DMS153 (cell line): ENCODE results near the gene LOXHD1.

Source experiments
- DNase-seq: peaks from one replicate; lab custom pipeline; 2025; lab: John Stamatoyannopoulos, UW

LOXHD1 gene

DNA sequence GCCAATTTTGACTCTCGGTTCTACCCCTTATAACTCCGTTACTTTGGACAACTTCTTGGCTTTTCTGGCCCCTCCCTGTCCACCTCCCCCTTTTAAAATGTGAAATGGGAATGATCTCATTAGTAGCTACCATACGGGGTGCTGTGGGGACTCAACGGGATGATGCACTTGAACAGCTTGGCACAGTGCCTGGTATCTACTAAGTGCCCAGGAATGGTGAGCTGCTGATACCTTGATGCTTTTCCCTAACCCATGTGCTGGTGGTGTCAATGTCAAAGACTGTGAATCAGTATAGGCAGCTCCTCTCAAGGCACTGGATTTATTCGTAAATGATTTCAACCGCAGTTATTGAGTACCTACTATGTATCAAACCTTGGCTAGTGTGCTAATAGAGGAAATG lies 204.2 kb downstream of the LOXHD1 start:
- DNase-seq: no peak

DNA sequence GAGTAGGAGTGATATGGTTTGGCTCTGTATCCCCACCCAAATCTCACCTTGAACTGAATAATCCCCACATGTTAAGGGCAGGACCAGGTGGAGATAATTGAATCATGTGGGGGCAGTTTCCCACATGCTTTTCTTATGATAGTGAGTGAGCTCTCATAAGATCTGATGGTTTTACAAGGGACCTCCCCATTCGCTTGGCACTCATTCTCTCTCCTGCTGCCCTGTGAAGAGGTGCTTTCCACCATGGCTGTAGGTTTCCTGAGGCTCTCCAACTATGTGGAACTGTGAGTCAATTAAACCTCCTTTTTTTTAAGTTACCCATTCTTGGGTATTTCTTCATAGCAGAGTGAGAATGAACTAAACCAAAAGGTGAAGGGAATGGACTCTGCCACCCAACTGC lies 207.5 kb downstream of the LOXHD1 start:
- DNase-seq: no peak

DNA sequence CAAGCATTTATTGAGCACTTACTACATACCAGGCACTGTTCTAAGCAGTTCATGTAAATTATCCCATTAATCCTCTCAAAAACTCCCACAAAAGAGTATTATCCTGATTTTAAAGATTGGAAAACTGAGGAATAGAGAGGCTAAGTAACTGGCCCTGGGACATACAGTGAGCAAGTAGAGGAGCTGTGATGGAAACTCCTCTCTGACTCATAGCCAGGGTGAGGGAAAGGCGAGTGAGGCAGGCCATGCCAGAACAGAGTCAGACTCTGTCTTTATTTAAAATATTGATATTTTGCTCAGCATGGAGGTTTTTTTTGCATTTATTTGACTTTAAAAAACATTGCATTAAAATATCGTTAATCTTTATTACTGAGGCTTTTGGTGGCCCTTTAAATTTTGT lies 208.0 kb downstream of the LOXHD1 start:
- DNase-seq: no peak

DNA sequence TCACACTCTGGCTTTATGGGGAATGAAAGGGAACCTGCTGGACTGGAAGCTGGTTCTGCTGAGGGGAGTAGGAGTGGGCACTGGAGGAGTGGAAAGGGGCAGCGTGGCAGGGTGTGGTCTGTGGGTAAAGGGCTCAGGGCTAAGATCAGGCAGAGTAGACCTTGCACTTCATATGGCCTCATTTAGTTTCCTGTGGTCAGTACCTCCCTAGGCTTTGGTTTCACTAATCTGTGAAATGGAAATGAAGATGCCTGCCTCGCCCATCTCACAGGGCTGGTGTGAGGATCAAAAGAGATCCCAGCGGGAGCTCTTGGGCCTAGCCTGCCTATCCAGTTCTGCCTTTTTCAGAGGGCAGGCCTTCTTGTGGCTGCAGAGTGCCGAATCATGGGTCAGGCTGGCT lies 208.7 kb downstream of the LOXHD1 start:
- no peak for DNase-seq

DNA sequence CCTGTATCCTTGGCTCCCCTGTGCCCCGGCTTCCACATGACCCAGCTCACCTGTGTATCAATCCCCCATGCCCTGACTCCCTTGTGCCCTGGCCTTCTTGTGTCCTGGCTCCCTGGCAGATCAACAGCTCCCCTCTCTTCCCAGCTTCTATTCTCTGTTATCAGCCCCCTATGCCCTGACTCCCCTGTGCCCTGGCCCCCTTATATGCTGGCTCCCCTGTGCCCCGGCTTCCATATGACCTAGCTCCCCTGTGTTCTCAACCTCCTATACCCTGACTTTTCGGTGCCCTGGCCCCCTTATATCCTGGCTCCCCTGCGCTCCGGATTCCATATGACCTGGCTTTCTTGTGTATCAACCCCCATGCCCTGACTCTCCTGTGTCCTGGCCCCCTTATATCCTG lies 209.2 kb downstream of the LOXHD1 start:
- DNase-seq: no peak

DNA sequence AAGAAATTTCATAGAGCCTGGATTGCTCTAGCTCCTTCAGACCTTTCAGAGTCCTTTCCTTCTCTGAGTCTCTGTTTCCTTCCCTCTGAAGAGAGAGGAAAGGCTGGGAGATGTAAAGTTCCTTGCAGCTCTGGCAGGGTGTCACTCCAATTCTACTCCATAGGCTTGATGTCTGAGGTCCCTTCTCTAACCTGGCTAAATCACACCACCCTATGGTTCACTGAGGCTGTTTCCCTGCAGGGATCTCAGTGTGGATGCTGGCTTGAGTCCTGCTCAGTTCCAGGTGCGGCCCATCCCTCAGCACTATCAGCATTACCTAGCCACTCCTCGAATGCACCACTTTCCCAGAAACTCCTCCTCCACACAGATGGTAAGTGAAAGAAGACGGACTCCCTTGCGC lies 209.7 kb downstream of the LOXHD1 start:
- DNase-seq: no peak

DNA sequence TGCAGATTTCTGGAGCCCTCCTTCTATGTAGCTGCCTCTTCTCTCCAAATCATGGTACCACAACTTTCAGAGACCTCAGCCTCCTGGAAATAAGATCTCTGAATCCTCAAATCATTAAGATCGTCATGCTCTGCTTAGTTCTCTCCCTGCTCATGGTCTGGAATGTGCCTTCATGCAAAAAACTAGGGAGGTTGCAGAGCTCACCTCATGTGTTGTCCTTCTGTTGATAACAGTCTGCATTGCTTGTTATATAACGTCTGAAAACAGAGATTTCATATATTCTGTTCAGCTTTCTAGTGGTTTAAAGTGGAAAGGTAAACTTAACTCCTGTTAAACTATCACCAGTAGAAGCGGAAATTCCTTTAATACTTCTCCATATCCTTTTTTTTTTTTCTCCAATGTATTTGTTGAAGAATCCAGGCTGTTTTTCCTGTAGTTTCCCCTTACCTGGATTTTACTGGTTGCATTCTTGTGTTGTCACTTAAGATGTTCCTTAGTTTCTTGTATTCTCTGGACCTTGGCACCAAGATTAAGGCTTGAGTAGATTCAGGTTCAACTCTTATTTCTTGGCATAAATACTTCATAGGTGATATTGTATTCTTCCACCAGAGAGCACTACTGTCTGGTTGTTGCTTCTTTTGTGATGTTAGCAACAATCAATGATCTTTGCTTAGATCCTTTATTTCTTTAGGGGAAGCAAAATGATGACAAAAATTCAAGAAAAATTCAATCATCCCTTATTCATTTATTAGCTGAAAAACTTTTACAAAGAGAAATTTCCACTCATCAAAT lies 211.3 kb downstream of the LOXHD1 start:
- DNase-seq: no peak

DNA sequence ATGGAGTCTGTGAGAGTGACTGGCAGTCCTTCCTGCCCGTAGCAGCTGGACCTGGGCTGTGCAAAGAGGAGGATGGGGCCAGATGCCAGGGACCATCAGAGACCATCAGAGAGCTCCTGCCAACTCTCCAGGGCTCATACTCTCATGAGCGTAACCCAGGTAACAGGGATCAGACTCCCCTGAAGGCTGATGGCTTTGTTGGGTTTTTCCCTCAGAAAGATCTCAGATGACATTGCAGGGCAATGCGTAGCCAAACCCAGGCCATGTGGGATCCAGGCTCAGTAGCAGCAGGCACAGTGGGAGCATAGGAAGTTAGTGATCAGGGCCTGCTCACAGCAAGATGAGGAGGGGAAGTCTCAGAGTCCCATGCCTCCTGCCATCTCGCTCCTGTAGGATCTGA lies 218.0 kb downstream of the LOXHD1 start:
- no peak for DNase-seq

DNA sequence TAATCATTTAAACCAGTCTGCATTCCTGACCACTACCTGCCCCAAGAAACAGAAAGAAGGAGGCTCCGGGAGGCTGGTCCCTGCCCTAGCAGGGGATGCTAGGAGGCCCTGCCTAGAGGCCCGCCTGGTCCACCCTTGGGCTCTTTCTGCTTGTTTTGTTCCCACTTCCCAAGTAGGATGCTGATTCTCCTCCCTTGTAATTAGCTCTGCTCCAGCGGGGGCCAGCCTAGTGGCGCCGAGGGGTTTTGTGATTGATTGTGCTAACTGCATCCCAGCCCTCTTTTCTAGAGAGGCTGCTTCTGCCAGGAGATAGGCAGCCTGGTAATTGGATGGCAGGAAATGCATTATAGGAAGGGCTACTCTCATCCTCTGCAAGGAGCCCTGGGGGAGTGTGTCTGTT lies 220.0 kb downstream of the LOXHD1 start:
- no peak for DNase-seq

DNA sequence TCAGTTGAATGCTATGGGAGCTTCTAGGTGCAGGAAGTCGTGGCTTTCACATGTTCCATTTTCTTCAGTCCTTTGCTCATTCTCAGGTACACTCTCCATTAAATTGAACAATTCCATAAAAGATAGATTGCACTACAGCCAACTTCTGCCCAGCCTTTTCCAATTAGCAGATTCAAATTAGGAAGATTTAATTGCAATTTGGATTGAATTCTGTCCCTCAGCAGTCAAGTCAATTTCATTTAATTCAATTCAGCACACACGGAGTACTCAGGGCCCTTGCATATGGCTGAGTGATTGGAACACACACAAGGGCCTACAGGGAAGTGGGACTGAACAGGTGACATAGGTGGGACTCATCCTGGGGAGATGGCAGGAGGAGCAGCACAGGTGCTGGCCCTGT lies 220.4 kb downstream of the LOXHD1 start:
- DNase-seq: no peak

DNA sequence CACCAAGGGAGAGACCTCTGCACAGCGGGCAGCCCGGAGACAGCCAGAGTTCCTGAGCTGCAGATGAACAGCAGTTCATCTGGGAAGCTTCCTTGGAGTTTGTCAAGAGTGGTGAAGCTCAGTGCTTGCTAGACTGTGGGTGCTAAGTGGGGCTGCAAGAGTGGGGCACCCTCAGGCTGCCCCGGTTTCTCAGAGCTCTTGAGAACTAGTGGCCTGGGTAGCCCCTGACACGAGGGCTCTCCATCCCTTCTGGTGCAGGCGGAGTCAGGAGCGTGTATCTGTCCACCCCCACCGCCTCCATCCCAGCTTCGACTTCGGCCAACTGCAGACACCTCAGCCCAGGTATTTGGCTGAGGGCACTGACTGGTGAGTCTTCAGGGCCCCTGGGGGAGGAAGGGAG lies 222.0 kb downstream of the LOXHD1 start:
- DNase-seq: no peak

DNA sequence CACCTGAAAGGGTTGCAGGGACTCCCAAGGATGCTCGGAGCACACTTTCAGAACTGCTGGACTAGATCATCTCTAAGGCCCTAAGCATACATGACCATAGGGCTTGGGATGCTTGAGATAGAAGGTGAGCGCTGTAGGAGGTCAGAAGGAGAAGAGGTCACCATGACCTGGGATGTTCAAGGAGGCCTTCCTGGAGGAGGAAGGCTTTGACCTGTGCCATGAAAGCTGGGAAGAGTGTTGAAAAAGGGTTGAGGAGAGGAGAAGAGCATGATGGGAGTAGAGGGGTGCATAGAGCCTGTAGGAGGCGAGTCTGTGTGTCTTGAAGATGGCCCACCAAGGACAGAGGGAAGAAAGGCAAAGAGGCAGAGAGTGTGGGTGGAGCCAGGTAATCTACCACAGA lies 222.4 kb downstream of the LOXHD1 start:
- no peak for DNase-seq

DNA sequence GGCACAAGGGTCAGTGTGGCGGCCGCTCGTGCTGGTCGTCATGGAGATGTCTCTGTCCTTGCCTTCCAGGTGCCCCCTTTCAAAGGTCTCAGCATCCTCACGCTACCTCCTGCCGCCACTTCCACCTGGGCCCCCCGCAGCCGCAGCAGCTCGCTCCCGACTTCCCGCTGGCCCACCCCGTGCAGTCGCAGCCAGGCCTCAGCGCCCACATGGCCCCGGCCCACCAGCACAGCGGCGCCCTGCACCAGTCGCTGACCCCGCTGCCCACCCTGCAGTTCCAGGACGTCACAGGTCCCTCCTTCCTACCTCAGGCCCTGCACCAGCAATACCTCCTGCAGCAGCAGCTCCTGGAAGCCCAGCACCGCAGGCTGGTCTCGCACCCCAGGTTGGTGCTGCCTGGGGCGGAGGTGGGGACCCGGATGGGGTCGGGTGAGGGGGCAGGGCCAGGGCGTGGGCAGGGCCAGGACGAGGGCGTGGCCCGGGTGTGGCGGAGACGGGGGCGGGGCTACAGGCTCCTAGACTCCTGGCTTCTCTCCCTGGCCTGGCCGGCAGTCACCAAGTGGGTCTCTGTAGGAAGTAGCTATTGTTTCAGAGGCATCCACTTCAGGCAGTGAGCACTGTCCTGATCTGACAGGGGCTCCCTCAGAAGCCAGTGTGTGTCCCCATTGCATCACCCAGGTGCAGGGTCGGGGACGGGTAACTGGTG lies 223.7 kb downstream of the LOXHD1 start:
- no peak for DNase-seq

DNA sequence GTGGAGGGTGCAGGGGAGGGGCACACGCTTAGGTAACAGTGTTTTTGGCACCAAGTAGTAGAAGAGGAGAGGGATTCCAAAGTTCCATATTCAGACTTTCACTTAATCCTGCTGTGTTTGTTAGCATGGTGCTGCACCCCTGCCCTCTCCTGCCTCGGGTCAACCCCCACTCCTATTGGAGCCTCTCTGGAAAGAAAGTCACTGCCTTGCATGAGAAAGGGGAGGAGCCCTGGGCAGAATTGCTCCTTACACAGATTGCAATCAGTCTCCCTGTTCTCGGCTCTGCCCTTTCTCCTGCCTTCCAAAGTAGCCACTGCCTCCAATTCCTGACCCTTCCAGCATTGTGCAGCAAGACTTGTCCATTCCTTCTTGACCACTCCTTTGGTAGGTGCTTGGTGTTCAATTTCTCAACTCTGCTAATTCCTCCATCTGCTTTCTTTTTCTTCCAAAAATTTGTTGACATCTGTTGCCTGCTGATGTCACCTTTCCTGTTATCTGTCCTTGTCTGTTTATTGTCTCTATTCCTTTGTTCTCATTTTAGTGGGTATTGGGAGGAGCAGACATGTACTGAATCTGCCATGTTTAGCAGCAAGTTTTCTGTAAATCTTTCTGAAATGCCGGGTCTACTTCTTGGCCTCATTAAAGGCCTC lies 225.4 kb downstream of the LOXHD1 start:
- DNase-seq: no peak

DNA sequence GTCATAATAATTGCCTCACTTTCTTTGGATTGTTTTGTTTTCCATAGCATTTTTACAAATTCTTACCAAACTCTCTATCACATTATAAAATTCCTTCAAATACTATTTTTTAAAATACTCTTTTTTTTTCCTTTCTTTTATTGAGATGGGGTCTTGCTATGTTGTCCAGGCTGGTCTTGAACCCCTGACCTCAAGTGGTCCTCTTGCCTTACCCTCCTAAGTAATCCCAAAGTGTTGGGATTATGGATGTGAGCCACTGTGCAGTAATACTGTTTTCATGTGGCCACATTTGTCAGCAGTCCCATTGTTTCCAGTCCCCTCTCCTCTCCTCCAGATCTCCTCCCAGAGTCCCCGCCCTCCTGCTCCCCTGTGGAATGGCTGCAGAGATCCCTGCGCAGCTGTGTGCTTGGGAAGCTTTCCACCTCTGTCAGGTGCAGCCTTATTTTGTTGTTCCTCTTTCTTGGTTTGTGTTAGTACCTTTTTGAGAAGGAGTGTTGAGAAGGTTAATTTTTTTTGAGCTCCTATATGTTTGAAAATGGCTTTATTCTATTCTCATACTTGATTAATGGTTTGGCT lies 227.3 kb downstream of the LOXHD1 start:
- DNase-seq: no peak

DNA sequence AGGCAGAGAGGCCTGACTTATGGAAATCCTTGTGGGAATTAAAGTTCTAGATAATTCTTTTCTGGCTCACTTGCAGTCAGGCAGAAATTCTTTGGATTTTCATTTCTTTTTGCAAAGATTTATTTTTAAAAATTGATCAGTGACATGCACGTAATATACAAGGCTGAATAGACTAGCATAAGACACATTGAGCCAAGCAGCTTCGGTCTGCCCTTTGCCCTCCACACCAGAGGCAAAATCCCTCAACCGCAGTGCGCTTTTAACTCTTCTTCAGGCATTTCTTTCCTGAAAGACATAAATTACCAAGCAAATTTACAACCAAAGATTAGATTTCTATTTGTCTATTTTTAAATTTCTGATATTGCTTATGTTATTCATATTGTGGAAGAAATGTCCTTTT lies 227.9 kb downstream of the LOXHD1 start:
- DNase-seq: no peak

DNA sequence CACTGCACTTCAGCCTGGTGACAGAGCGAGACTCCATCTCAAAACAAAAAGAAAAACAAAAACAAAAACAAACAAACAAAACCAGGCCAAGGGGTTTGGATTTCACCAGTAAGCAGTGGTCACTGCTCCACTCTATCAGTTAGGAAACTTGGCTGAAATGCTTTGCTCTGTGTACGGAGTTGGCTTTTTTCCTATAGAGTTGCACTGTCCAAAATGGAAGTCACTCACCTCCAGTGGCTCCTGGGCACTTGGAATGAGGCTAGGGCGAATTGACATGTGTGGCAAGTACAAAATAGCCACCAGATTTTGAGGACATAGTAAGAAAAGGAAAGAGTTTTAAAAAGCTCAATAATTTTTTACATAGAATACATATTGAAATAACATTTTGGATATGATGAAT lies 228.7 kb downstream of the LOXHD1 start:
- DNase-seq: no peak

DNA sequence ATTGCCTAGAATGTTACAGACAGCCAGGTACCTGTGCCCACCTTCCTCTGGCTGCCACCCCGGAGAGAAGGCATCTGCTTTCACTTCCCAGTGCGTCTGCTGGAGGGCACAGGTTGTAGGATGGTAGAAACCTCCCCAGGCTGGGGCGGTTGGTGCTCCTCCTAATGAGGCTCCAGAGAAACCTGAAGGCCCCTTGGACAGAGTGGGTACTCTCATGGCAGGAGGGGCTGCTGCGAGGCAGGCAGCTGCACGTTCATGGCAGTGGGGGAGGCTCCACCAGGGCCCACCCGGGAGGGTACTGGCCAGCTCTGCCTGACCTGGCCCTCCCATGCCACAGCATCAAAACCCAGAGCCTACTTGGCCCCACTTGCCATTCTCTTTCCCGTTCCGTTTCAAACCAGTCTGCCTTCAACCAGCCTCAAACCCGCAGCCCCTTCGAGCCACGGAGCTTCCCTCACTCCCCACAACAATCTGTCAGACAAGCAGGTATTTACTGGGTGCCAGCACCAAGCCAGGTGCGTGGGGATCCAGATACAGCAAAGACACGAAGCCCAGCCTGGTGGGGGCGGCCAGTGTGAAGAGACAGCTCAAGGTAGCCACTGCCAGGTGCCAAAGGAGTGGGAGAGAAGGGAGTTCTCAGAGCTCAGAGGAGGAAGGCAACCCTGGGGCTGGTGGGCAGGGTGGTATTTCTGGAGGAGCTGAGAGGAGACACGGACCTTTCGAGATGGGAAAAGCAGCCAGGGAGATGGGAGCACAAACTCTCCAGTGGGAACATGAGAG lies 229.6 kb downstream of the LOXHD1 start:
- DNase-seq: no peak
